Stimulated activated CD8-positive, alpha-beta memory T cell treated with anti-CD3 and anti-CD28 coated beads, Interleukin-12 subunit alpha, Interleukin-12 subunit beta, amount 100 ng/mL, for 1 hour (primary cell): ENCODE data around the gene COL2A1.
A peak's percentile ranks its signal among the peaks of the same experiment; 100 is the strongest.
"Not testable (repeated sequence)": the region's sequence is repeated elsewhere in the genome, so short reads cannot be mapped to it uniquely, and the experiment has no call there.

Experiments used
- DNase-seq: peaks from one replicate; pipeline ENCODE4 v3.0.0-alpha.2; 2020; ENCODE audit warnings: low read depth

Gene COL2A1

GRCh38 chr12:47975036-47975620 is 29.1 kb downstream of the COL2A1 start:
- no peak for DNase-seq

GRCh38 chr12:47973870-47974269 is 30.4 kb downstream of the COL2A1 start:
- DNase-seq = no peak

- no peak for DNase-seq
Observed at GRCh38 chr12:47972895-47973294, 31.4 kb downstream of the COL2A1 start.

GRCh38 chr12:47970843-47971242 is 33.4 kb downstream of the COL2A1 start:
- DNase-seq = no peak

- DNase-seq = no peak
Observed at GRCh38 chr12:47969845-47970244, 34.4 kb downstream of the COL2A1 start.

- no peak for DNase-seq
Observed at GRCh38 chr12:47967461-47968321, 36.6 kb downstream of the COL2A1 start.

GRCh38 chr12:47965581-47965980 is 38.7 kb downstream of the COL2A1 start:
- DNase-seq = no peak

- no peak for DNase-seq
Observed at GRCh38 chr12:47964106-47964728, 40.1 kb downstream of the COL2A1 start.

- peak; percentile 86 for DNase-seq
Observed at GRCh38 chr12:47963340-47964040, 40.8 kb downstream of the COL2A1 start, which contains the start of gene TMEM106C. Gene TMEM106C, plus strand, starts transcription at chr12:47963596. Its CDS starts 641 bp downstream, at chr12:47964237.

- no peak for DNase-seq
Observed at GRCh38 chr12:47962198-47962597, 42.1 kb downstream of the COL2A1 start.

- DNase-seq = not testable (repeated sequence)
Observed at GRCh38 chr12:47957671-47958070, 46.6 kb downstream of the COL2A1 start.

- no peak for DNase-seq
Observed at GRCh38 chr12:47955059-47955458, 49.2 kb downstream of the COL2A1 start.

GRCh38 chr12:47954467-47955045 is 49.7 kb downstream of the COL2A1 start:
- DNase-seq = no peak

- DNase-seq = no peak
Observed at GRCh38 chr12:47954058-47954457, 50.2 kb downstream of the COL2A1 start.

GRCh38 chr12:47950856-47951468 is 53.3 kb downstream of the COL2A1 start:
- DNase-seq = no peak

GRCh38 chr12:47949441-47950341 is 54.6 kb downstream of the COL2A1 start:
- DNase-seq = no peak

- no peak for DNase-seq
Observed at GRCh38 chr12:47947341-47947740, 56.9 kb downstream of the COL2A1 start.

- DNase-seq = no peak
Observed at GRCh38 chr12:47946413-47947323, 57.6 kb downstream of the COL2A1 start.

GRCh38 chr12:47945341-47945728 is 58.9 kb downstream of the COL2A1 start:
- DNase-seq = no peak
